Measurements from ENCODE around the gene COG1. TPM values are rescaled to one million over a fixed set of nuclear protein-coding genes. Genes with fewer than 3 reads are reported as not detected.
A peak's percentile ranks its signal among the peaks of the same experiment; 100 is the strongest.

COG1 gene
- total and polyA plus RNA-seq, 4 donors = 6.9 to 16.5 (median 12.0) TPM

DNA sequence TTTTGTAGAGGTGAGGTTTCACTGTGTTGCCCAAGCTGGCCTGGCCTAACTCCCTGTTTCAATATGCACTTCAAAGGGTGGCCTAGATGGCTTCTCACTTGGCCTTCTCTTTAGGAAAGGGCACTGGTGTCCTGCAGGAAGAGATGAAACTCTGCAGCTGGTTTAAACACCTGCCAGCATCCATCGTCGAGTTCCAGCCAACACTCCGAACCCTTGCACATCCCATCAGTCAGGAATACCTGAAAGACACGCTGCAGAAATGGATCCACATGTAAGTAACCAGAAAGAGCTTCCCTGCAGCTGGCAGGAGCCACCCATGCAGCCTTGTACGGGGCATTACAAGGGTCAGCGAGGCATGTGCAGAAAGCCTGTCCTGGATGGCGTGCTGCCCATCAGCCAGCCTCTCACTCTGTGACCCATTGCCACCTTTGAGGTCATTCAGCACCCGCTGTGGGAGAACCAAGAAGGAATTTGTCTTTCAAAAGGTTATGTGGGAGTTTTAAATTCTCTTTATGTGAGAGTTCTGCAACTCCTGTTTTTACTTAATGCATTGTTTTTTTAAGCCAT, 7.0 kb downstream of the COG1 start:
- H3K9me3 ChIP-seq (ENCODE audit: control insufficient read depth in 4 of 4, low read length in 3 of 4) = no peaks in the 10 kb centered on the region
- H3K27ac ChIP-seq (ENCODE audit: low read depth in 1 of 2, low read length in 2 of 2) = peak overlapping the region; percentile 36 to 39
- H3K4me3 ChIP-seq (ENCODE audit: low read depth in 1 of 3, low read length in 3 of 3) = no peak overlapping the region
- no peak overlapping the region for H3K9ac ChIP-seq (ENCODE audit: low read depth in 1 of 2, low read length in 2 of 2)
- peak; percentile 30 to 48 for TF ChIP-seq HNF4A (conservative IDR thresholded peaks at IDR 0.05)
- TF ChIP-seq, protein P1, sequence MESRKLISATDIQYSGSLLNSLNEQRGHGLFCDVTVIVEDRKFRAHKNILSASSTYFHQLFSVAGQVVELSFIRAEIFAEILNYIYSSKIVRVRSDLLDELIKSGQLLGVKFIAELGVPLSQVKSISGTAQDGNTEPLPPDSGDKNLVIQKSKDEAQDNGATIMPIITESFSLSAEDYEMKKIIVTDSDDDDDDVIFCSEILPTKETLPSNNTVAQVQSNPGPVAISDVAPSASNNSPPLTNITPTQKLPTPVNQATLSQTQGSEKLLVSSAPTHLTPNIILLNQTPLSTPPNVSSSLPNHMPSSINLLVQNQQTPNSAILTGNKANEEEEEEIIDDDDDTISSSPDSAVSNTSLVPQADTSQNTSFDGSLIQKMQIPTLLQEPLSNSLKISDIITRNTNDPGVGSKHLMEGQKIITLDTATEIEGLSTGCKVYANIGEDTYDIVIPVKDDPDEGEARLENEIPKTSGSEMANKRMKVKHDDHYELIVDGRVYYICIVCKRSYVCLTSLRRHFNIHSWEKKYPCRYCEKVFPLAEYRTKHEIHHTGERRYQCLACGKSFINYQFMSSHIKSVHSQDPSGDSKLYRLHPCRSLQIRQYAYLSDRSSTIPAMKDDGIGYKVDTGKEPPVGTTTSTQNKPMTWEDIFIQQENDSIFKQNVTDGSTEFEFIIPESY (IDR thresholded peaks at IDR 0.05) = no peak
- peak; percentile 24 for TF ChIP-seq SP1 (IDR thresholded peaks at IDR 0.05)
- TF ChIP-seq RXRA (IDR thresholded peaks at IDR 0.05) = peak; percentile 56 to 59
- TF ChIP-seq, protein P2, sequence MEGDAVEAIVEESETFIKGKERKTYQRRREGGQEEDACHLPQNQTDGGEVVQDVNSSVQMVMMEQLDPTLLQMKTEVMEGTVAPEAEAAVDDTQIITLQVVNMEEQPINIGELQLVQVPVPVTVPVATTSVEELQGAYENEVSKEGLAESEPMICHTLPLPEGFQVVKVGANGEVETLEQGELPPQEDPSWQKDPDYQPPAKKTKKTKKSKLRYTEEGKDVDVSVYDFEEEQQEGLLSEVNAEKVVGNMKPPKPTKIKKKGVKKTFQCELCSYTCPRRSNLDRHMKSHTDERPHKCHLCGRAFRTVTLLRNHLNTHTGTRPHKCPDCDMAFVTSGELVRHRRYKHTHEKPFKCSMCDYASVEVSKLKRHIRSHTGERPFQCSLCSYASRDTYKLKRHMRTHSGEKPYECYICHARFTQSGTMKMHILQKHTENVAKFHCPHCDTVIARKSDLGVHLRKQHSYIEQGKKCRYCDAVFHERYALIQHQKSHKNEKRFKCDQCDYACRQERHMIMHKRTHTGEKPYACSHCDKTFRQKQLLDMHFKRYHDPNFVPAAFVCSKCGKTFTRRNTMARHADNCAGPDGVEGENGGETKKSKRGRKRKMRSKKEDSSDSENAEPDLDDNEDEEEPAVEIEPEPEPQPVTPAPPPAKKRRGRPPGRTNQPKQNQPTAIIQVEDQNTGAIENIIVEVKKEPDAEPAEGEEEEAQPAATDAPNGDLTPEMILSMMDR (IDR thresholded peaks at IDR 0.05; ENCODE audit: low read depth, low read length, missing input control) = no peak
- DNase-seq (ENCODE audit: low spot score) = no peak
- H3K27me3 ChIP-seq (ENCODE audit: control insufficient read depth in 4 of 4, insufficient read depth in 4 of 4, low read length in 3 of 4) = no peaks in the 10 kb centered on the region
- H3K4me1 ChIP-seq (ENCODE audit: control insufficient read depth in 4 of 4, insufficient read depth in 4 of 4, low read length in 3 of 4) = peaks cover 4 to 42% (median 31%) of the 10 kb centered on the region in 4 donors
- WGBS = 66% methylated on average over 8 of the region's 8 CpGs
- peaks cover 16 to 46% (median 42%) of the 10 kb centered on the region in 4 donors for H3K36me3 ChIP-seq (ENCODE audit: control insufficient read depth in 4 of 4, insufficient read depth in 3 of 4, low read depth in 1 of 4, low read length in 3 of 4)

GRCh38 chr17:73200476-73200875, 7.6 kb downstream of the COG1 start:
- DNase-seq (ENCODE audit: low spot score) = no peak
- peaks cover 16 to 50% (median 44%) of the 10 kb centered on the region in 4 donors for H3K36me3 ChIP-seq (ENCODE audit: control insufficient read depth in 4 of 4, insufficient read depth in 3 of 4, low read depth in 1 of 4, low read length in 3 of 4)
- H3K4me1 ChIP-seq (ENCODE audit: control insufficient read depth in 4 of 4, insufficient read depth in 4 of 4, low read length in 3 of 4) = peaks cover 4 to 42% (median 31%) of the 10 kb centered on the region in 4 donors
- H3K9me3 ChIP-seq (ENCODE audit: control insufficient read depth in 4 of 4, low read length in 3 of 4) = no peaks in the 10 kb centered on the region
- TF ChIP-seq NR2F2 (IDR thresholded peaks at IDR 0.05) = no peak
- no peak for TF ChIP-seq SP1 (IDR thresholded peaks at IDR 0.05)
- TF ChIP-seq, protein P1 (IDR thresholded peaks at IDR 0.05) = no peak
- no peak for TF ChIP-seq RAD21 (IDR thresholded peaks at IDR 0.05)
- no peak for TF ChIP-seq RXRA (IDR thresholded peaks at IDR 0.05)
- TF ChIP-seq EGR1 (IDR thresholded peaks at IDR 0.05; ENCODE audit: low read depth in 2 of 2) = no peak
- no peak for TF ChIP-seq REST (IDR thresholded peaks at IDR 0.05)
- no peak for TF ChIP-seq YY1 (IDR thresholded peaks at IDR 0.05)
- TF ChIP-seq FOXA2 (IDR thresholded peaks at IDR 0.05) = no peak
- TF ChIP-seq, protein P2 (IDR thresholded peaks at IDR 0.05; ENCODE audit: low read depth, low read length, missing input control) = no peak
- TF ChIP-seq MAX (IDR thresholded peaks at IDR 0.05) = no peak
- TF ChIP-seq TAF1 (conservative IDR thresholded peaks at IDR 0.05) = no peak
- no peak for TF ChIP-seq HNF4A (conservative IDR thresholded peaks at IDR 0.05)
- no peak for TF ChIP-seq JUND (IDR thresholded peaks at IDR 0.05)
- TF ChIP-seq GABPA (IDR thresholded peaks at IDR 0.05 in 1 of 2, conservative IDR thresholded peaks at IDR 0.05 in 1 of 2) = no peak
- no peak for TF ChIP-seq FOXA1 (IDR thresholded peaks at IDR 0.05)
- TF ChIP-seq, protein P3, sequence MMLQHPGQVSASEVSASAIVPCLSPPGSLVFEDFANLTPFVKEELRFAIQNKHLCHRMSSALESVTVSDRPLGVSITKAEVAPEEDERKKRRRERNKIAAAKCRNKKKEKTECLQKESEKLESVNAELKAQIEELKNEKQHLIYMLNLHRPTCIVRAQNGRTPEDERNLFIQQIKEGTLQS (IDR thresholded peaks at IDR 0.05) = no peak
- 92% methylated on average over 10 of the region's 10 CpGs for WGBS
- peak overlapping the region; percentile 39 to 56 for H3K27ac ChIP-seq (ENCODE audit: low read depth in 1 of 2, low read length in 2 of 2)
- H3K27me3 ChIP-seq (ENCODE audit: control insufficient read depth in 4 of 4, insufficient read depth in 4 of 4, low read length in 3 of 4) = no peaks in the 10 kb centered on the region
- H3K4me3 ChIP-seq (ENCODE audit: low read depth in 1 of 3, low read length in 3 of 3) = no peak overlapping the region
- H3K9ac ChIP-seq (ENCODE audit: low read depth in 1 of 2, low read length in 2 of 2) = no peak overlapping the region

Data from liver (tissue), 9 donors.